Measurements from ENCODE around the gene RTP5.

DNA sequence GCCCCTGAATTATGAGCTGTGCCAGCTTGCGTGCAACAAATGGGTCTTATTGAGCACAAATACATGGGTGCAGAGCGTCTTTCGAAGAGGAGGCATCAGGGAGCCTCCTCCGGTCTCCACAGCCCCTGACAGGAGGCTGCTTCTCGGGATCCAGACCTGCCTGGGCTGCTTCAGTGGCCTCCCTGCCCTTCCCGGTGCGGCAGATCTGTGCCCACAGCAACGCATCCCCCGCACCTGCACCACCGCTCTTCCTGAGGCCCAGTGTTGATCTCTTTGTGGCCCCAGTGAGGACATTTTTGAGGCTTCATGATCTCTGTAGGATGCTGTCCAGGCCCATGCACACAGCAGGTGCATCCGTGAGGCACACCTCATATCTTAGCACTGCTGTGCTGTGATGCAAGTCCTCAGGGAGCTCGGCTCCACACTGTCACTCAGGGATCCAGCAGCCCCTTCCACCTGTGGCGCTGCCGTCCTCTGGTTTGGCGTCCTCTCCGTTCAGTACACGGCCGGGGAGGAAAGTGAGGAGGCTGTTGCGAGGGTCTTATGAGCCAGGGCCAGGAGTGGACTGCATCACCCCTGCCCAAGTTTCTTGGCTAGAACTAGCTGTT is 17.4 kb downstream of the RTP5 start:
- TF ChIP-seq EGR1 (IDR thresholded peaks at IDR 0.05; ENCODE audit: low read depth) = no peak
- TF ChIP-seq, protein P1, sequence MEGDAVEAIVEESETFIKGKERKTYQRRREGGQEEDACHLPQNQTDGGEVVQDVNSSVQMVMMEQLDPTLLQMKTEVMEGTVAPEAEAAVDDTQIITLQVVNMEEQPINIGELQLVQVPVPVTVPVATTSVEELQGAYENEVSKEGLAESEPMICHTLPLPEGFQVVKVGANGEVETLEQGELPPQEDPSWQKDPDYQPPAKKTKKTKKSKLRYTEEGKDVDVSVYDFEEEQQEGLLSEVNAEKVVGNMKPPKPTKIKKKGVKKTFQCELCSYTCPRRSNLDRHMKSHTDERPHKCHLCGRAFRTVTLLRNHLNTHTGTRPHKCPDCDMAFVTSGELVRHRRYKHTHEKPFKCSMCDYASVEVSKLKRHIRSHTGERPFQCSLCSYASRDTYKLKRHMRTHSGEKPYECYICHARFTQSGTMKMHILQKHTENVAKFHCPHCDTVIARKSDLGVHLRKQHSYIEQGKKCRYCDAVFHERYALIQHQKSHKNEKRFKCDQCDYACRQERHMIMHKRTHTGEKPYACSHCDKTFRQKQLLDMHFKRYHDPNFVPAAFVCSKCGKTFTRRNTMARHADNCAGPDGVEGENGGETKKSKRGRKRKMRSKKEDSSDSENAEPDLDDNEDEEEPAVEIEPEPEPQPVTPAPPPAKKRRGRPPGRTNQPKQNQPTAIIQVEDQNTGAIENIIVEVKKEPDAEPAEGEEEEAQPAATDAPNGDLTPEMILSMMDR (IDR thresholded peaks at IDR 0.05 in 2 of 3, conservative IDR thresholded peaks at IDR 0.05 in 1 of 3; ENCODE audit: borderline replicate concordance in 1 of 3, insufficient read depth in 1 of 3, low read depth in 2 of 3, low read length in 2 of 3) = no peak
- no peak for TF ChIP-seq ZFX (IDR thresholded peaks at IDR 0.05)
- no peak for TF ChIP-seq SIN3A (IDR thresholded peaks at IDR 0.05; ENCODE audit: low read depth)
- TF ChIP-seq REST (IDR thresholded peaks at IDR 0.05; ENCODE audit: low read depth) = no peak
- no peak for TF ChIP-seq RAD21 (IDR thresholded peaks at IDR 0.05; ENCODE audit: low read depth)
- no peak for TF ChIP-seq POLR2A (IDR thresholded peaks at IDR 0.05; ENCODE audit: borderline replicate concordance, extremely low read depth, insufficient read depth, insufficient read length)
- no peak for TF ChIP-seq ELF1 (IDR thresholded peaks at IDR 0.05; ENCODE audit: borderline replicate concordance, low read depth)
- no peak for TF ChIP-seq ATF3 (IDR thresholded peaks at IDR 0.05)
- no peak for TF ChIP-seq EZH2 (IDR thresholded peaks at IDR 0.05)
- TF ChIP-seq MAX (IDR thresholded peaks at IDR 0.05) = no peak
- TF ChIP-seq CEBPB (IDR thresholded peaks at IDR 0.05; ENCODE audit: low read depth) = no peak
- TF ChIP-seq POLR2AphosphoS5 (IDR thresholded peaks at IDR 0.05; ENCODE audit: low read depth, low read length) = no peak

All from HCT116 (cell line).